ENCODE measurements around the gene IGFBPL1.

The IGFBPL1 gene

GRCh38 chr9:38359297-38359653 lies 65.0 kb downstream of the IGFBPL1 start:
- no peaks in the 10 kb centered on the region for H3K9me3 ChIP-seq (replicated peaks; ENCODE audit: insufficient read depth, low read length)
- no peaks in the 10 kb centered on the region for H3F3A ChIP-seq (ENCODE audit: insufficient read depth, low read length)
- H2AFZ ChIP-seq (ENCODE audit: low read length), result no peak overlapping the region
- H3K4me2 ChIP-seq (ENCODE audit: low read depth, low read length), result no peak overlapping the region
- H4K20me1 ChIP-seq (ENCODE audit: insufficient read depth, low read length), result no peaks in the 10 kb centered on the region
- no peaks in the 10 kb centered on the region for H3K27me3 ChIP-seq (replicated peaks; ENCODE audit: insufficient read depth, low read length)
- no peak overlapping the region for H3K9ac ChIP-seq (ENCODE audit: low read length)
- TF ChIP-seq EZH2phosphoT487 (IDR thresholded peaks at IDR 0.05; ENCODE audit: low read length) (no peak), CTCF (IDR thresholded peaks at IDR 0.05; ENCODE audit: low read length) (no peak), EZH2 (optimal IDR thresholded peaks at IDR 0.05; ENCODE audit: low read depth, low read length) (no peak)
- H3K27ac ChIP-seq (ENCODE audit: low read length), result no peak overlapping the region
- no peaks in the 10 kb centered on the region for H3K36me3 ChIP-seq (replicated peaks; ENCODE audit: insufficient read depth, low read length)
- no peaks in the 10 kb centered on the region for H3K4me1 ChIP-seq (ENCODE audit: low read length)
- DNase-seq, result no peak
- H3K9me2 ChIP-seq (replicated peaks; ENCODE audit: insufficient read depth, low read length), result no peaks in the 10 kb centered on the region
- H3K4me3 ChIP-seq (ENCODE audit: low read length), result no peak overlapping the region
- no peaks in the 10 kb centered on the region for H3K79me2 ChIP-seq (ENCODE audit: low read length)

DNA sequence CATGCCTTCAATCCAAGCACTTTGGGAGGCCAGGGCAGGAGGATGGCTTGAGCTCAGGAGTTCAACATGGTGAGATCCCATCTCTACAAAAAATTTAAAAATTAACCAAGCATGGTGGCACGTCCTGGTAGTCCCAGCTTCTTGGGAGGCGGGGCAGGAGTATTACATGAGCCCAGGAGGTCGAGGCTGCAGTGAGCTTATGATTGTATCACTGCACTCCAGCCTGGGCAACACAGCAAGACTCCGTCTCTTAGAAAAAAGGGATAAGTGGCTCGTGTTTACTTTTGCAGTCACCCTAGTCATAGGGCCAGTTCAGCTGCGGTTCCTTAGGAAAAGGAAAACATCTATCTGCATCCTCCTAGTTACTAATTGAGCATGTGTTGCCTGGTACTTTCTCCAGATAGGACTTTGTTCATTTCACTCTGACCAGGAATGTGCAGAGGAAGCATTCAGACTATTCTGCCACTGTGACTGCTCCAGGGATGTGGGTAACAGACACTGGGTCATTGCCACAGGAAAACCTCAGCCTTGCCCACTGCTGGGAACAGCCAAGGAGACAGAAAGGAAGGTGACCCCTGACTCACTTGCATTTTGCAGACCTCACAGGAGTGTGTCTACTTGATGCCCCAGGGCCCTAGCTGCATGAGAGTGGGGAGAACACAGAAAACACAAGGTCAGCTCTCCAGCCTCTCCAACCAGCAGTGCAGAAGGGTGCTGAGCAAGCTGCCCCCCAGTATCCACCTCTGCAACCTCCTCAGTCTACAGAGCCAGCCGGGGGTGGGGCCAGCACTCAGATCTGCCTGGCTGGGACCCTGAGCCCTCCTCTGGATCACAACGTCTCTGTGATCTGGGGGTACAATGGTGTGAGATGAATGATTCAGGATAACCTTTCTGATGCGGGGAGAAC lies 65.6 kb downstream of the IGFBPL1 start:
- H2AFZ ChIP-seq (ENCODE audit: low read length), result no peak overlapping the region
- no peaks in the 10 kb centered on the region for H3K36me3 ChIP-seq (replicated peaks; ENCODE audit: insufficient read depth, low read length)
- H3K9me2 ChIP-seq (replicated peaks; ENCODE audit: insufficient read depth, low read length), result no peaks in the 10 kb centered on the region
- no peaks in the 10 kb centered on the region for H3K4me1 ChIP-seq (ENCODE audit: low read length)
- TF ChIP-seq CTCF (IDR thresholded peaks at IDR 0.05; ENCODE audit: low read length) (no peak), EZH2 (optimal IDR thresholded peaks at IDR 0.05; ENCODE audit: low read depth, low read length) (no peak), EZH2phosphoT487 (IDR thresholded peaks at IDR 0.05; ENCODE audit: low read length) (no peak)
- H3F3A ChIP-seq (ENCODE audit: insufficient read depth, low read length), result no peaks in the 10 kb centered on the region
- H3K27ac ChIP-seq (ENCODE audit: low read length), result no peak overlapping the region
- no peaks in the 10 kb centered on the region for H4K20me1 ChIP-seq (ENCODE audit: insufficient read depth, low read length)
- no peaks in the 10 kb centered on the region for H3K79me2 ChIP-seq (ENCODE audit: low read length)
- no peak overlapping the region for H3K4me2 ChIP-seq (ENCODE audit: low read depth, low read length)
- no peaks in the 10 kb centered on the region for H3K9me3 ChIP-seq (replicated peaks; ENCODE audit: insufficient read depth, low read length)
- no peaks in the 10 kb centered on the region for H3K27me3 ChIP-seq (replicated peaks; ENCODE audit: insufficient read depth, low read length)
- no peak overlapping the region for H3K9ac ChIP-seq (ENCODE audit: low read length)
- H3K4me3 ChIP-seq (ENCODE audit: low read length), result no peak overlapping the region
- DNase-seq, result no peak

DNA sequence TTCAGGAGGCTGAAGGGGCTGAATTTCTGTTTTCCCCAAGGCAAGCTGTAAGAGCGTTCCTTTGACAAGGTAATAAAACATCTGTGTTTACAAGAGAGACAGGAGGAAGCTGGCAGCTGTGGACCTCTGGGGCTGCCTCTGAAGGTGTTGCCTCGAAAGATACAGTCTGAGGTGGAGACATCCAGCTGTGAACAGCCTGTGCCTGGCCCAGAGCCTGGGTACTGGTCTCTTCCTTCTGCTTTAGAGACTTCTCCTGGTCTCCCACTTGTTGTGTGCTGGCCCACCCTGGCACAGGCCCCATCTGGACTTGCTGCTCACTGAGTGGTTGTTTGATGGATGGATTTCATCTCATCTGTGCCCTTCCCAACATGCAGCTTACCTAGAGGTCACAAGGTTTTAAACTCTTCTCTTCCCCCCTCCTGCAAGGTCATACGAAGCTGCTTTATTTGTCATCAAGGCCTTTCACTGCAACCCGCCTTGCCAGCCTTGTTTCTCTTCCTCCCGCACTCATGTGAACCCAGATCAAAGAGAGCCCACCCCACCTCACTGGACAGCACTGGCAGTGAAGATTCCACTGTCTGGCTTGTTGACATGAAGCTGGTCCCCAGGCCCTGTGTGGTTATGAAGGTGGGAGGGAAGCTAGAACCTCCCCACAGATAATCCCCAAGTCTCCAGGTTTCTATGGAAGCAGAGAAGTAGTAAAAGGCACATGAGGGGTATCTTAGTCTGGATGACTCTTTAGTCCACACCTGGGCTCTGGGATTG lies 66.7 kb downstream of the IGFBPL1 start:
- no peaks in the 10 kb centered on the region for H3K9me3 ChIP-seq (replicated peaks; ENCODE audit: insufficient read depth, low read length)
- H3K4me3 ChIP-seq (ENCODE audit: low read length), result no peak overlapping the region
- no peaks in the 10 kb centered on the region for H3K4me1 ChIP-seq (ENCODE audit: low read length)
- no peak for TF ChIP-seq EZH2 (optimal IDR thresholded peaks at IDR 0.05; ENCODE audit: low read depth, low read length)
- TF ChIP-seq EZH2phosphoT487 (IDR thresholded peaks at IDR 0.05; ENCODE audit: low read length), result no peak
- no peak overlapping the region for H3K27ac ChIP-seq (ENCODE audit: low read length)
- no peaks in the 10 kb centered on the region for H3K79me2 ChIP-seq (ENCODE audit: low read length)
- H4K20me1 ChIP-seq (ENCODE audit: insufficient read depth, low read length), result no peaks in the 10 kb centered on the region
- no peak overlapping the region for H2AFZ ChIP-seq (ENCODE audit: low read length)
- no peaks in the 10 kb centered on the region for H3K36me3 ChIP-seq (replicated peaks; ENCODE audit: insufficient read depth, low read length)
- no peaks in the 10 kb centered on the region for H3K9me2 ChIP-seq (replicated peaks; ENCODE audit: insufficient read depth, low read length)
- no peak overlapping the region for H3K4me2 ChIP-seq (ENCODE audit: low read depth, low read length)
- DNase-seq, result no peak
- no peaks in the 10 kb centered on the region for H3F3A ChIP-seq (ENCODE audit: insufficient read depth, low read length)
- H3K27me3 ChIP-seq (replicated peaks; ENCODE audit: insufficient read depth, low read length), result no peaks in the 10 kb centered on the region
- no peak overlapping the region for H3K9ac ChIP-seq (ENCODE audit: low read length)

Measured in MM.1S (cell line).